Stimulated activated CD4-positive, alpha-beta T cell treated with anti-CD3 and anti-CD28 coated beads, Interleukin-15, amount 100 ng/mL, for 48 hours (primary cell): ENCODE measurements around the gene ATF6B.

ENCODE experiments used
- DNase-seq, 2 donors: peaks; one replicate each; pipeline ENCODE4 v3.0.0-alpha.2; 2020; ENCODE audit warnings: low read depth in 2 of 2

ATF6B gene

GRCh38 chr6:32131439-32131948 is 3.4 kb upstream of the ATF6B start:
- no peak for DNase-seq

- DNase-seq: no peak
Measured at GRCh38 chr6:32129297-32130088, 1.4 kb upstream of the ATF6B start.

GRCh38 chr6:32128751-32129296 is 778 bp upstream of the ATF6B start:
- no peak for DNase-seq

GRCh38 chr6:32127409-32127716 is 683 bp downstream of the ATF6B start:
- no peak for DNase-seq

- DNase-seq: no peak
Measured at GRCh38 chr6:32126880-32127279, 1.2 kb downstream of the ATF6B start.

- no peak for DNase-seq
Measured at GRCh38 chr6:32123681-32124080, 4.4 kb downstream of the ATF6B start.

GRCh38 chr6:32120573-32121059 is 7.4 kb downstream of the ATF6B start:
- no peak for DNase-seq

GRCh38 chr6:32118782-32119628 is 9.0 kb downstream of the ATF6B start:
- peak; percentile 44 to 61 for DNase-seq

- no peak for DNase-seq
Measured at GRCh38 chr6:32117461-32117860, 10.6 kb downstream of the ATF6B start.

- no peak for DNase-seq
Measured at GRCh38 chr6:32116674-32117073, 11.4 kb downstream of the ATF6B start.

GRCh38 chr6:32115623-32116022 is 12.4 kb downstream of the ATF6B start:
- DNase-seq: no peak

- no peak for DNase-seq
Measured at GRCh38 chr6:32114796-32115195, 13.2 kb downstream of the ATF6B start.

- no peak for DNase-seq
Measured at GRCh38 chr6:32113386-32114352, 14.4 kb downstream of the ATF6B start.

- DNase-seq: no peak
Measured at GRCh38 chr6:32112431-32112980, 15.5 kb downstream of the ATF6B start.

- no peak for DNase-seq
Measured at GRCh38 chr6:32111424-32112066, 16.5 kb downstream of the ATF6B start.

- DNase-seq: no peak
Measured at GRCh38 chr6:32110632-32111031, 17.4 kb downstream of the ATF6B start.

GRCh38 chr6:32109765-32110160 is 18.3 kb downstream of the ATF6B start:
- no peak for DNase-seq

- no peak for DNase-seq
Measured at GRCh38 chr6:32109114-32109764, 18.8 kb downstream of the ATF6B start, which contains the start of gene TNXB. TNXB (minus strand) TSS chr6:32109338; CDS start chr6:32098198, 11,140 bp downstream.

GRCh38 chr6:32108727-32109113 is 19.3 kb downstream of the ATF6B start:
- no peak for DNase-seq

- DNase-seq: no peak
Measured at GRCh38 chr6:32108094-32108627, 19.9 kb downstream of the ATF6B start.
